H7 (cell line): Measurements from ENCODE around the gene WDR93. TPM values are rescaled to one million over a fixed set of nuclear protein-coding genes. Genes with fewer than 3 reads are reported as not detected.

Experiments used
- DNase-seq: peaks from one replicate; pipeline ENCODE4 v3.0.0; 2012
- H3K27me3 ChIP-seq: 2 replicates; pipeline ENCODE4 v1.6.0; 2011; ENCODE audit warnings: mild to moderate bottlenecking, low read length; ENCODE audit not compliant: control insufficient read depth, insufficient read depth
- H3K36me3 ChIP-seq: replicated peaks from 2 replicates; pipeline ENCODE4 v1.5.1; 2011; ENCODE audit warnings: low read length; ENCODE audit not compliant: control insufficient read depth, insufficient read depth
- H3K4me3 ChIP-seq: 2 replicates; pipeline ENCODE4 v1.5.1; 2011; ENCODE audit warnings: low read depth, mild to moderate bottlenecking, control low read depth, low read length, moderate library complexity; ENCODE audit not compliant: insufficient read depth
- total RNA-seq: library from RNA; depleted of rRNA; stranded (reverse); fragments of >200 nt; shearing (Covaris generic); gene quantifications from 2 replicates; pipeline ENCODE4 v1.2.3, GENCODE V29; 2014

WDR93 gene
- total RNA-seq, 1 experiment from 2014 or later: not detected

DNA sequence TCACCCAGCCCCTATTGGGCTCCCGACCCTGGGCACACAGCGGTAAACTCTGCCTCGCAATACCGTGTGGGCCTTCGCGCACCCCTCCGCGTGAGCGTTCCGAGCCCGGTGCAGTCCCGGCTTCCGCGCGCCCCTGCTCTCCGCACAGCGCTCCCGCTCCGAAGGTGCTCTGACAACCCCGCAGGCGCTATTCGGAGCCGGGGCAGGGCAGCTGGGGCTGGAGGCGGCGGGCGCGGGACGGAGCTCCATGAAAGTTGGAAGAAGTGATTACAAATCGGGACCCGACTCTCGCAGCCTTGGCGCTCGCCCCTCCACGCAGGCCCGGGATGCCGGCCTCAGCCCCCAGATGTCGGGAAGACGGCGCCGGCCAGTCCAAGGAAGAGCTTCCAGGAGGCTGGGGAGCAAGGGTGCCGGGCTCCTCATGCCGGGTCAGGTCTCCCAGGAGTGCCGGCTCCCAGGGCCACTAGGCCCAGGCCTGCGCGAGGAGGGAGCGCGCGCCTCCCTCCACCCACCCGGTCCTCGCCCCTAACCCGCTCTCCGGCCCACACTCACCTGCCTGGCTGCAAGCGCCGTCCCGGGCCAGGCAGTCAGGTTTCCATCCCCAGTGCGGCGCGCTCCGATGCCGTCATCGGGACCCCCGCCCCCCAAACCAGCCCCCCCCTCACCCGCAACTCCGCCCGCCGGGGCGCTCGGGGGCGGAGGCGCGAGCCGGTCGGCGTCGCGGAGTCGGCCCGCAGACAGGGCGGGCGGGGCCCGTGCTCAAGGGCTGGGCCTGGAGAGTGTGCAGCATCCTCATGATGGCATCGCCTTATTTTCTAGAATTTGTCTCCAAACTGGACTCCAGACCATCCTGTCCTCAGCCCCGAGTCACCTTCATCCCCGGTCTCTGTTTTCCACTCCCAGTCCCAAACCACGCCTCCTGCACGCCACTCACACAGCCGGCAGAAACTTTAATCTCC is 35.5 kb upstream of the WDR93 start, which contains the start of gene KIF7:
KIF7 (minus strand) TSS at position 621 of the 959 bp plus-strand sequence. CDS start 2,537 bp downstream, outside the sequence.
- H3K4me3 ChIP-seq: peak within 1 kb of the TSS; percentile 96
- peaks cover 3% of the 10 kb centered on the region; the same call in 1 of the 2 replicates for H3K27me3 ChIP-seq
- H3K36me3 ChIP-seq: no peaks in the 10 kb centered on the region
- peak; percentile 100 for DNase-seq

DNA sequence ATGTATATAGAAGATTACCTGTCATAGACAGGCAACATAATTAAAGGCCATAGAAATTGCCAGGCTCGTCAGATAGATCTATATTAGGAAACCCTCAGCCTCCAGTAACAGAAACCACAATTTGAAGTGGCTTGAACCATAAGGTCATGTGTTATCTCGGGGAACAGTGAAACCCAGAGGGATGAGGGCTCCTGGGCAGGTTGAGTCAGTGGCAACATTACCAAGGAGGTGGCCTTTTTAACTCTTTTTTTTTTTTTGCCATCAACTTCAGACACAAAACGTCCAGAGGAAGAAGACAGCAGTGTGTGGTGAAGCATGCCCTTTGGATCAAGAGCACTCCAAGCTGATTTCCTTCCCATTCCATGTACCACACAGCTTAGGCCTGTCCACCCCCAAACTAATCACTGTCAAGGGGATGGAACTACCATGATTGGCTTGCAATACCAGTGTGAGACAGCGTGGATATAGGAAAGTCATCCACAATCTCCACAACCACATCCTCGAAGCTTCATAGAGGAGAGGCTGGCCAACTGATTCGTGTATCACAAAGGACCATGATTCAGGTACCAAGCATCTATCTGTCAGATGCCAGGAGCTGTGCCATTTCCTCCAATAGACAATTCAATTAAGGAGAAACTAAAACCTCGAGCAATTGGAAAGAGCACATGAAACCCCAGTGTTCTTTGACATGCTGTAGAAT is 34.3 kb upstream of the WDR93 start:
- Histone ChIP-seq H3K36me3 (no peaks in the 10 kb centered on the region), H3K4me3 (no peak overlapping the region), H3K27me3 (peaks cover 3% of the 10 kb centered on the region; the same call in 1 of the 2 replicates)
- DNase-seq: no peak

DNA sequence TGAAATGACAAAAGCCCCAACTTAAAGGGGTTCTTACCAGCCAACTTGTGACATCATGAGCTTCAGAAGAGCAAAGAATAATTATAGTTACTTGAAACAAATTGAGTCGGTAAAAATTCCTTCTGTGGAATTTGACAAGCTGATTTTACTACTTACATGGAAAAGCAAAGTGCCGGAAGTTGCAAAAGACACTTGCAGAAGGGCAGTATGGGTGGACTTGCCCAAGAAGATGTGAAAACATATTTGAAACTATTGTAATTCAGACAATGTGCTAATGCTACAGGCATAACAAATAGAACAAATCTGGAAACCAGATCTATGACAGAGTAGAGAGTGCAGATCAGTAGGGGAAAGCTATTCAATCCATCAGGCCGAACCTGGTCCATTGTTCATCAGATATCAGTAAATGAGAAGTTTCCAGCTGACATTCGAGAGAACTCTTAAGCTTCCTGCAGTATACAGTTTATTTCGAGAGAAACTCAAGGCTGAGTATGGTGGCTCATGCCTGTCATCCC is 32.9 kb upstream of the WDR93 start:
- no peak for DNase-seq
- H3K36me3 ChIP-seq: no peaks in the 10 kb centered on the region
- H3K27me3 ChIP-seq: peaks cover 3% of the 10 kb centered on the region; the same call in 1 of the 2 replicates
- H3K4me3 ChIP-seq: no peak overlapping the region

DNA sequence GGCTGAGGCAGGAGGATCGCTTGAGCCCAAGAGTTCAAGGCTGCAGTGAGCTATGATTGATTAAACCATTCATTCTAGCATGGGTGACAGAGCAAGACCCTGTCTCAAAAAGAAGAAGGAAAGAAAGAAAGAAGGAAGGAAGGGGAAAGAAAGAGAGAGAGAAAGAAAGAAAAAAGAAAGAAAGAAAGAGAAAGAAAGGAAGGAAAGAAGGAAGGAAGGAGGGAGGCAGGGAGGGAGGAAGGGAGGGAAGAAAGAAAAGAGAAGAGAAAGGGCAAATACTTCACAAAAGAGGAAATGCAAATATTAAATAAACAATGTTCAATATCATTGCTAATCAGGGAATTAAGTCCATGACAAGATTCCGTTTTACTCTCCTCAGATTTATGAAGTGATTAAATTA is 31.3 kb upstream of the WDR93 start:
- Histone ChIP-seq H3K27me3 (peaks cover 3% of the 10 kb centered on the region; the same call in 1 of the 2 replicates), H3K4me3 (no peak overlapping the region), H3K36me3 (no peaks in the 10 kb centered on the region)
- no peak for DNase-seq

DNA sequence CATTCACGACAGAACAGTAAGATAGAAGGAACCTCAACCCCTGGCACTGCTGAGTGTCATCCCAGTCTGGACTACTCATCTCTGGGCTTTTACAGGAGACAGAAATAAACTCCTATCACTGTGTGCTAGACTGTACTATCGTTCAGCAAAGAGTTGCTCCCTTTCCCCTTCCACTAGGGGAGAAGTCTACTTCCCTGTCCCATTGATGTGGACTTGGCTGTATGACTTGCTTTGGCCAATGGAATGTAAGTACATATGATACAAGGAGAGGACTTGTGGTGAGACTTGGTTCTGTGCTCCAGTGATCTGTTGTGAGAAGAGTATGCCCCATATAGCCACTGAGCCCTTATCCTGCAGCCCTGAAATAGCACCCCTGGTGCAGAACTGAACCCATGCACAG is 30.1 kb upstream of the WDR93 start:
- DNase-seq: no peak
- H3K36me3 ChIP-seq: no peaks in the 10 kb centered on the region
- peaks cover 7% of the 10 kb centered on the region for H3K27me3 ChIP-seq
- H3K4me3 ChIP-seq: no peak overlapping the region

DNA sequence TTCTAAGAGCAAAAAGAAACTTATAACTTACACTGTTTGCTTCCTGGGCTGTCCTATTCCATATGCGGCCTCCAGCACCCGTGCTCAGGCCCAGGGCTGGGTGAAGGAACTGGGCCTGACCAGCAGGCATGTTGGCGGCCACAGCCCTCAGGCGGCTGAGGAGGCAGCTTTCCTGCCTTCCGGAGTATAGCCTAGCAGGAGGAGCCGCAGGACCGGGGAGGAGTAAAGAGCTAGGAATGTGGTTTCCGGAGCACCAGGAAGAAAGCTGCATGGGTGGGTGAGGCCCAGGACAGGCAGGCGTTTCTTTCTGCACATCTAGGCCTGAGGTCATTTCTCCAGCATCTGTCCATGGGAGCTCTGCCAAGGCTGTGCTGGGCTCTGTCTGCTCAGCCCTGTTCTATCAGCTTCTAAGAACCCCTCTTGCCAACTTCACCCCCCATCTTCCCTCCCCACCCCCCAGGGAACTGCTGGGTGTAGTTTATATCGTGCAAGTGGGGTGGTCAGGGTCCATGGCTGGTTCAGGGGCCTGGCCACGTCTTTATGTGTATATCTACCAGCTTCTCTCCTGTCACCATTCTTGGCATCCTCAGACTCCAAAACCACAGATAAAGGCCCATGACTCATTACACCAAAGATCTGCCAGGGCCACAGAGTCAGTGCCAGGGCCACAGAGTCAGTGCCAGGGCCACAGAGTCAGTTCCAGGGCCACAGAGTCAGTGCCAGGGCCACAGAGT is 27.6 kb upstream of the WDR93 start:
- Histone ChIP-seq H3K27me3 (peaks cover 13% of the 10 kb centered on the region), H3K4me3 (no peak overlapping the region), H3K36me3 (no peaks in the 10 kb centered on the region)
- peak; percentile 59 for DNase-seq

DNA sequence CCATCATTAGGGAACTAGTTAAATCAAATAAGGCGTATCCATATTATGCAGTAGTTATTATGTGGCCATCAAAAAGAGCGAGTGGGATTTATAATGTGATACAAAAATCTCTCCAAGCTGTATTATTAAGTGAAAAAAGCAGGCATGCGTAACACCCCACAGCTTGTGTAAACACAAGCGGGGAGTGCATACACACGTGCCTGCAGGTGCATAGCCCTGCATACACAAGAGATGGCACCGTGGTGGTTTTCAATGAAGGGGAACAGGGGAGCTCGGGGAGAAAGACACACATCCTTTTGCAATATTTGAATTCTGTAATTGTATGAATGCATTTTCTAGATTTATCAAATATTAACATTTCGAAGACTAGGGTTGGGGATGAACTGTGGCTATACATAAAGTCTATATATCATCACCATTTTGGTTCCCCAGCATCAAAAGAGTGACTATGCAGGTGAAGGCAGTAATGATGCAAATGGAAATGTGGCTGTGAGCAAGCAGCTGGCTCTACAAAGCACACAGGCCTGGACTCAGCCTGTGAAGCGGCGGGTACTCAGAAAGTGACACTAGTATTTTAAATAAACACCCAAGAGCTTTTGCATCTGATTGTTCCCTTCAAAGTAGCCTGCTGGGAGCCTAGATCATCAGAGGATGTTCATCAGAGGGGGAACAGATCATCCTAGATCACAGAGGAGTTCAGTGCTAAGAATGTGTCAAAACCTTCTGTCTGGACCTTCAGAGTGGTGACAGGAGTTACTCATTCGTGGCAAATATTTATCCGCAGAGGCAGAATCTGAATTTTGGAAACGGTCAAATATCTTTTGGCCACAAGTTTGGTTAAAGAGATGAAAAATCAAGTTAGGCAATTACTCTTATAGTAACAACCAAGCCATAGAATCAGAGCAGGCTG is 25.9 kb upstream of the WDR93 start:
- no peaks in the 10 kb centered on the region for H3K36me3 ChIP-seq
- H3K27me3 ChIP-seq: peaks cover 13% of the 10 kb centered on the region
- no peak overlapping the region for H3K4me3 ChIP-seq
- no peak for DNase-seq

DNA sequence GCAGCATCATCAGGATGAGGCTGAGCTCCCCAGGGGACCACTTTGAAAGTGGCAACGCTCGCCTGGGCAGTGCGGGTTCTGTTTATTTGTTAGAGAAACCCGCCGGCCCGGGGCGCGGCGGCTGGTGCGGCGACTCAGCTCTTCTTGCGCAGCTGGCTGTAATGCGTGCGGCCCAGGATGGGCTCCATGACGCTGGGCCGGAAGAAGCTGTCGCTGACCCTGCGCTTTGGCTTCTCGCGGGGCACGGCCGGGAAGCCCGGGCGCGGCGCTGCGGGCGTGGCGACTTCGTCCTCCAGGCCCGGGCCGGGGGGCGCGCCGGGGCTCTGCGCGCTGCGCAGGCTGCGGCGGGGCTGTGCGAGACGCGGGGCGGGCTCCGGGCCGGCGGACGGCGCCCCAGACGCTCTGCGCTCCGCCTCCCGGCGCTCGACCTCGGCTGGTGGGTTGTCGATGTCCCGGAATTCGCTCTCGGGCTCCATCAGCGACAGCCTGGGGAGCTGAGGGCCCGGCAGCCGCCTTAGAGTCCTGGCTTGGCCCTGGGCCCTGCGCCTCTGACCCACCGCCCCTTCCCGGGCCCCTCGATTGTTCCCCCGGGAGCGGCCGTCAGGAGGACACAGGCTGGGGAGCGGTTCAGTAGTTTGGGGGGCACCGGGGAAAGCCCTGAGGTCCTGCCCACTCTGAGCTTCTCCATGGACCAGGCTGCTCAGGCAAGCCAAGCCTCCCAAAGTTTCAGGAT is 25.0 kb upstream of the WDR93 start:
- H3K36me3 ChIP-seq: no peaks in the 10 kb centered on the region
- DNase-seq: peak; percentile 91
- peaks cover 13% of the 10 kb centered on the region for H3K27me3 ChIP-seq
- peak overlapping the region; percentile 34 for H3K4me3 ChIP-seq

DNA sequence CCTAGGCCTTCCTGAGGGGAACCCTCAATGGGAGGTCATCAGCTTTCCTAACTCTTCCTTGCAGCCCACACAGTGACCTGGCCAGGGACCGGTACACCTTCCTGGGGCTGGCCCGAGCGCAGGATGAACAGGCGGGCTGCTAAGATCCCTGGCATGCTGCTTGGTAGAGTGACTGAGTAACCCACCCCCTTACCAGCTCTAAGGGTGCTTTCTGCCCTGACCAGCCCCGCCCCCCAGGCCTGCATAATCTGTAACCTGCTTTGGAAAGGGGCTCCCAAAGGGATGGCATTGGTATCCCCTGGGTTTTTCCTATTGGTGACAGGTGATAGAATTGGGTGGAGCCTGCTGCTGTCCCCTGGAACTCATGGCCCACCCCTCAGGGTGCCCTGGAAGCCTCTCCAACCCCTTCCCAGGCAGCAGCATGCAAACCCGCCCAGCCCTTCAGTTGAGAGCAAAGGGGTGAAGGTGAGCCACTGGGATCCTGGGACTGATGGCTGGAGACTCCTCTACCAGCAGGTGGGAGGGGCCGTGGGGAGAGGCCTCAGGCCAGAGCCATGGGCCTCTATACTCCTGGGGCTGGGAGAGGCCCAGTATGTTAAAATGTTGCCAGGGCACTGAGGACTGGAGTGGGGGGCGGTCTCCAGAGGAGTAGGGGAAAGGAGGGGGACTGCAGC is 24.3 kb upstream of the WDR93 start:
- H3K27me3 ChIP-seq: peaks cover 13% of the 10 kb centered on the region
- DNase-seq: peak; percentile 67
- no peak overlapping the region; the same call in 1 of the 2 replicates for H3K4me3 ChIP-seq
- H3K36me3 ChIP-seq: no peaks in the 10 kb centered on the region

DNA sequence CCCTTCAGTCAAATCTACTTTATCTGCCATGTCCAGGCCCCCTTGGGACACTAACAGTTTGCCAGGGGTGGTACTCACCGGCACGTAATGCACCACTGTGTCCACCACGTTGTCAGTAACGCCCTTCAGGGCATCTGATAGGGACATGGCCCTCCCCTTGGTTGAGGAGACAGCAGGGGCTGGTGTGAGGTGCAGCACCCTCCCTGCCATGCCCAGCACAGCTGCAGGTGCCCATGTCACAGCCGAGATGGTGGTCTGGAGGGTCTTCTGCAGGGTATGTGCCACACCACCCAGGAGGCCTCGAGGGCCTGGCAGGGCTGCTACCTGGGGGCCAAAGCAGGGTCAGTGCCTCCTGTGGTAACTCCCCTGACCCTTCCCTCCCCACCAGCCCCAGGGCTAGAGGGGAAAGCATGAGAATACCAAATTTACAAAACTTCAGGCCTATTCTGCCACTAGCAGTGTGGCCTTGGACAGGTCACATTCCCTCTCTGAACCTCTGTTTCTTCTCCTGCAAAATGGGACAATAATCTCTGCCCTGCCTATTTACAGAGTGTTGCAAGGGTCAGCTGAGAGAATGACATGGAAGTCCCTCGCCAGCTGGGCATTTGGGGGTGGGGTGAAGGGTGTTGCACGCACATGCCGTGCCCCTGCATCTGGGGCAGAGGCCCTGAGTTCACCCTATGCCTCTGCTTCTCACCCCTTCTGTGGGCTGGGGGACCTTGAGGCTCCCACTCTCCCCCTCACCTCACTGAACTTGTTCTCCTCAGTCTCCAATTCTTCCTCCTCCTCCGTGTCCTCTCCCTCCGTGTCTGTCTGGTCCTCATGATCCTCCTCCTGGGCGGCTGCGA is 23.5 kb upstream of the WDR93 start:
- Histone ChIP-seq H3K36me3 (no peaks in the 10 kb centered on the region), H3K27me3 (peaks cover 13% of the 10 kb centered on the region), H3K4me3 (no peak overlapping the region)
- peak; percentile 40 for DNase-seq

DNA sequence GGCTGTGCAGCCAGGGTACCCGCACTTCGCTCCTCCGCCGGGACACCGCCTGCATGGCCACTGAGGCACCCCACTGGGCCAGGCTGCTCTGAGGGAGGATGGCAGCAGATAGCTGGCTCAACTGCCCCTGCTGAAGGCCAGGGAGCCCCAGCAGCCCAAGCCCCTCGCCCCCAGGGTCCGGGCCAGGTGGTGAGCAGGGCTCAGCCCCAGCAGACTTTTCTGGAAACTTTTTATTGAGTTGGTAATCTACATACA is 23.0 kb upstream of the WDR93 start:
- DNase-seq: peak; percentile 50
- Histone ChIP-seq H3K36me3 (no peaks in the 10 kb centered on the region), H3K4me3 (no peak overlapping the region), H3K27me3 (peaks cover 13% of the 10 kb centered on the region)

DNA sequence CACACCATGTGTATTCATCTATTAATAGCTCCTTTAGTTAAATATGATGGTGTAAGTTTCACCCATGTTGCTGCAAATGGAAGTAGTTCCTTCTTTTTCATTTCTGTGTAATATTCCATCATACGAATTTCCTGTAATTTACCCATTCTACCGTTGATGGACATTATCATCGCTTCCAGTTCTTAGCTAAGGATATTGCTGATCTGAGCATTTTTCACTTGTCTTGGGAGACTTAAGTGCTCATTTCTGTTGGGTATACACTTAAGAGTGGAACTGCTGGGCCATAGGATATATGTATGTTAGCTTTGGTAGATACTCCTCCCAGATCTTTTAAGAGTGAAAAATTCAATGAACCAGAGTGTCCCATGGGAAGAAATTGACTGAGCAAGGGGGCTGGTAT is 22.4 kb upstream of the WDR93 start:
- DNase-seq: no peak

More for the DNA sequence above, 22.4 kb upstream of the WDR93 start:
- H3K4me3 ChIP-seq: no peak overlapping the region
- H3K36me3 ChIP-seq: no peaks in the 10 kb centered on the region
- H3K27me3 ChIP-seq: peaks cover 13% of the 10 kb centered on the region
